Measurements from ENCODE around the gene HOXB4.

The HOXB4 gene

DNA sequence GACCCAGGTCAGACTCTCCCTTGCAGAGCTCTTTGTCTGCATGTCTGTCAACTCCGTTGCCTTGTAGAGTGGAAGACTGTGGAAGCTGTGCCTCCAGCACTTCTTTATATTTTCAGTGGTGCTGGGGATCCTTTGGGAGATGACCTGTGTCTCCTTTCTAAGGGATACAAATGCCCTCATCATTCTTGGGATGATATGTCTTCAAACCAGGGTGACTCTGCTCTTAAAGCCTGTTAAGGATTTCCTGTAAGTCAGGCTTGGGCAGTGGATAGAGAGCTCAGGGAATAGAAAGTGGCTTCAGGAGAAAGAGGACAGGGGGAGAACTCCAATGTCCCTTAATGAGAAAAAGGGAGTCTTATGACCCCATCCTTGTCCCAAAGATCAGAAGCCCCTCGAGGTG is 10.4 kb upstream of the HOXB4 start:
- no peak for DNase-seq

DNA sequence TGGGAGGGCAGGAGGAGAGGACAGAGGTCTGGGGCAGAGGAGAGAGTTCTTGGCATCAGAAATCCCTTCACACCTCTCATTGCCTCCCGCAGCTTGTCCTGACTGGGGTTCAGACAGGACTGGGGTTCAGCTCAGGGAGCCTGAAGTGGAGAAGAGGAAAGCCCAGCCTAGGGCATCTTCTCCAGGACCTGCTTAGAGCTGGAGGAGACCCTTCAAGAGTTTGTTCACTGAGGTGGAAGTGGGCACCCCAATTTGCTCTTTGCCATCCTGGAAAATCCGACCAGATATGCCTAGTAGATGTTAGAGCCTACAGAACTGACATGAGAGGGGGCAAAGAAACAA is 9.9 kb upstream of the HOXB4 start:
- DNase-seq: no peak

GRCh38 chr17:48587276-48588073 is 9.3 kb upstream of the HOXB4 start:
- no peak for DNase-seq

DNA sequence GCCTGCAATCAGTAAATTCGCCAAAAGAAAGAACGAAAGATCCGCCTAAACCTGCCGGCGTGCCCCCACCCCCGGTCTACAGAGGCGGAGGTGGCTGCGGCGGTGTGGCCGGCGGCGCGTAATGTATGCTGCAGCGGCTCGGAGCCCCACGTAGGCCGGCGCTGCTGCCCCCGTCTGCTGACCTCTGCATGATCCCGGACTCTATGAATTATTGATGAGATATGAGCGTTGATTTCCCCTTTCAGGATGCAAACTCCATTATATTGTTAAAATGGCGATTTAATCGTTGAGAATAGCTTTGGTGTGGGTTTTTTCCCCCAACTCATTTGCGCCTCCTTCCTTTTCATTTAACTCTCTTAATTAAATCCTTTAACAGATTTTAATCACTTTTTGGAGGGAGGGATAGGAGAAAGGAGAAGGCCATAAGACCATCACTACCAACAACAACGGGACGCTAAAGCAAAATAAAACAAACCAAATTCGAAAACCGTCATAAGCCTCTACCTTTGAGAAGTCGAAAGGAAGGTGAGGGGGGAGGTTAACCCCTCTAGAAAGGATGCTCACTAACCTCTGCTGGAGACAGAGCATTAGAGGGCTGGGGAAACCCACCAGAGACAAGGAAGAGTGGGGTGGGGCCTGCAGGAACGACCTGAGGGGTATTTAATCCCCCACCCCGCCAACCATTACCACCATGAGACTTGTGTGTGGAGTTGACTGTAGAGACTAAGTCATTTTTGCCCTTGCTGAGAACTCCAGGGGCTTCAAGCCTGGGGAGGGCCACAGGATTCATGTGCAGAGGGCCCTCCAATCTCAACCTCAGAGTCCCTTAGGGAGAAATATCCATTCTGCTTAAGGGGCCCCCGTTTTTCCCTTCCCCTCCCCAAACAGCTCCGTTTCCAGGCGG is 8.5 kb upstream of the HOXB4 start:
- DNase-seq: no peak

DNA sequence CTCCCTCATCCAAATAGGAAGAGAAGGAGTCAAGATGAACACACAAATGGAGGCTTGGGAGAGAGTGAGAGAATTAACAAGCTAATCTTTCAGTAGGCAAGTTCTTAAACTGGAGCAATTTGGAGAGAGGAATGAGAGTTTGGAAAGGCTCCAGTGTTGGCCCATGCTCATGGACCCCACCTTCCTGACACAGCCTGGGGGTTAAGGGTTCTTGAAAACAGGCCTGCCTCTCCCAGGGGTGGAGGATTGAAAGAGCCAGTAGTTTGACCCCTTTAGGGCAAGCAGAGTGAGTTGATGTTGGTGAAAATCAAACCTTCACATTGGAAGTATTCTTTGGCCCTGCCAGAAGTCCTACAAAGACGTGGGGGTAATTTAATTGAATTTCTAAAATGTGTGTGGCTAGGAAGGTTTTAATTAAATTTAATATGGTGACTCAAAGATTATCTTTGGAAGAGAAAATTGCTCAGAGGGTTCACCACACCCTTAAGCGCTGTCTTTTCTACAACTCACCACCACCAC is 6.1 kb upstream of the HOXB4 start:
- DNase-seq: no peak

DNA sequence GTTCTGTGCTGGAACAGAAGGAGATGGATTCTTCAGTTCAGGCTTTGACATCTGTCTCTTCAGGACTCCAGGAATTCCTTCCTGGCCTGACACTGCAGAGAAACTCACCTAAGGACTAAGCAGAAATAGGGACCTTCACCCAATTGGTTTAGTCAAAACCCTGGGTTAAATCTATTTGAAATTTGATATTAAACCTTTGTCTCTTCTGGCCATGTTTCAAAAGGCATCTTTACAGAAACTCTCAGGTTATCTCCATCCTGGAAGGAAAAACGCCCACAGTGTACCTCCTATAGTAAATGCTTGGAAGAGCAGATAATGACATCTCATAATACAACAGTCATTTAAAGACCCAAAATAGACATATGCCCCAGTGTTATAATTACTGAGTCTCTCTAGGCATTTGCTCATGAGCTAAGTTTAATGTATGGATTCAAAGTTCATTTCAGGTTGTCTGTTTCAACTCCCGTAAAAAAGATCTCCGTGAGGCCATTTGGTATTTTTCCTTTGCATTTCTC is 5.6 kb upstream of the HOXB4 start:
- no peak for DNase-seq

DNA sequence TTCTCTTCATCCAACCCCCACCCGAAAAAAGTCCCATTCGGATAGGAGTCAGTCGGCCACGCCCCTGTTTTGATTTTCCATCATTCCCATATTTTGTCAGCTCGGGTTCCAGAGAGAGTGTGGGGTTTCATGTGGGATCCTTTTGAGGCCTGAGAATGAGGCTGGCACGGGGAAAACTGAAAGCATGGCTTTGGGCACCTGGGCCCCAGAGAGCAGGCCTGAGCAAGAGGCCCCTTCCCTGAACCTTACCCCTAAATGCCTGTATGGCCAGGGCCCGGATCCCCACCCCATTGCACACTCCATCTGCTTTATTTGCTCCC is 4.6 kb upstream of the HOXB4 start:
- no peak for DNase-seq

DNA sequence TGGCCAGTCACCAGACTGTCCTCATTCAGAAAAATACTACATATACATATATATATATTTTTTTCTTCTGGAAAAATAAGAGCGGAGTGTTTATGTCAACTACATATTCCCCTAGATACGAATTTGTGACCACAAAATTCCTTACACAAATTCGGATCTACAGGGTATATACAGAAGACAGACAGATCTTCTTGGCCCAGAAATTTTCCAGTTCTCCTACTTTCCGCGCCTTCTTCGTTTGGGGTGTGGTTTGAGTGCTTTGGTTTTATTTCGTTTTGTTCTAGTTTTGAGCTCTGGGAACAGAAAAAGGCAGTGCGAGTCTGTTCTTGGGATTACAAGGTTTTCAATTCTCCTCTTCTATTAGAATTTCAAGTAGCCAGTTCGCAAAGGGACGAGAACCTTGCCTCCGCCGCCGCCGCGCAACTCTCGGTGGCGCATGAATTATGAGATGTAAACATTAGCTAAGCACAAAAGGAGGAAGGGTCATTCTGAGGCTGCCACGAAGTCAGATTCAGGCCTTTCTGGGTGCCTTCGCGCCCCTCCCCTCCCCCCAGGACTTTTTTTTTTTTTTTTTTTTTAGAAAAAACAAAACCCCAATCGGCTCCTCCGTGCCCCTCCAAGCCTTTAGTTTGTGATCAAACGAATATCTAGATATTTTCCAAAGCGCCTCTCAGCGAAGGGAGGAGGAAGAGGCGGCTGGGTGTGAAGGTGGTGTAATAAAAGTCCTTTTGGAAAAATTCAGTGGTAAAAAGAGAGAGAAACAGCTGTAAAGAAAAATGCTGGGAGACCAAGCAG is 1.8 kb upstream of the HOXB4 start:
- no peak for DNase-seq

DNA sequence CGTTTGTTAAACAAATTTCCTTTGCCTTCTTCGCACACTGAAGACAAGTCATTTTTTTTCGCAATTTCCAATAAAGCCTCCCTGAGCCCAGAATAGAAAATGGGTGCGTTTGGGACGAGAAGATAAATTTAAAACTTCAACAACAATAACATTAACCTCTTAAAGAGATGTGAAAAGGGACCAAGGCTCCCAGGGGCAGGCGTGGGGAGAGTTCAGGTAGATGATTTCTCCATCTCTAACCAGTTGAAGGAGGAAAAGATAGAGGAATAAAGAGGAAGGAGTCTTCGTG is 1.3 kb upstream of the HOXB4 start:
- DNase-seq: no peak

GRCh38 chr17:48578616-48579470 is 693 bp upstream of the HOXB4 start:
- DNase-seq: no peak

DNA sequence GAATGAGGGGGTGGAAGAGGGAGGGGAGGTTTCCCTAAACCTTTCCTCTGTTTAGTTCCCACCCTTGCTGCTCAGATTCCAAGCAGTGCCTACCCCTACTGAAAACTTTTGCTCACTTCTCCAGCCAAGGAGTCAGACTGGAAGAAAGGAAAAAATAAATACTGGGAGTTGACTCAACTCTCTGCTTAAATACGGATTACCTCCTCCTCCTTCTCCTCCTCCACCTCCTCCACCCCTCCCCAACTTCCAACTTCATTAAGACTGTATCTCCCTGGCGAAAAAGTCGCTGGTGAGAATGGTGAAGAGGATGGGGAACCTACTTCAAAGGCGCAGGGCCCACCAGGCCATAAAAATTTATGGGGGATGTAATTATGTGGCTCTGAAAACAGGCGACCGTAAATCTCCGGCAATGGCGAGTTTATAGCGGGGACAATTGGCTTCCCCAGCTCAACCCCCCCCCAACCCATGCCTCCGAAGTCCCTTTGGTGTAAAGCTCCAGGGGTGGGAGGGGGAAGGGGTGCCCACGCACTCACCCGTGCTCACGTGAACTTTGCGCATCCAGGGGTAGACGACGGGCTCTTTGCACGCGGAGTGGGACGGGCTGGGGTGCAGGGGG is 712 bp downstream of the HOXB4 start:
- no peak for DNase-seq

DNA sequence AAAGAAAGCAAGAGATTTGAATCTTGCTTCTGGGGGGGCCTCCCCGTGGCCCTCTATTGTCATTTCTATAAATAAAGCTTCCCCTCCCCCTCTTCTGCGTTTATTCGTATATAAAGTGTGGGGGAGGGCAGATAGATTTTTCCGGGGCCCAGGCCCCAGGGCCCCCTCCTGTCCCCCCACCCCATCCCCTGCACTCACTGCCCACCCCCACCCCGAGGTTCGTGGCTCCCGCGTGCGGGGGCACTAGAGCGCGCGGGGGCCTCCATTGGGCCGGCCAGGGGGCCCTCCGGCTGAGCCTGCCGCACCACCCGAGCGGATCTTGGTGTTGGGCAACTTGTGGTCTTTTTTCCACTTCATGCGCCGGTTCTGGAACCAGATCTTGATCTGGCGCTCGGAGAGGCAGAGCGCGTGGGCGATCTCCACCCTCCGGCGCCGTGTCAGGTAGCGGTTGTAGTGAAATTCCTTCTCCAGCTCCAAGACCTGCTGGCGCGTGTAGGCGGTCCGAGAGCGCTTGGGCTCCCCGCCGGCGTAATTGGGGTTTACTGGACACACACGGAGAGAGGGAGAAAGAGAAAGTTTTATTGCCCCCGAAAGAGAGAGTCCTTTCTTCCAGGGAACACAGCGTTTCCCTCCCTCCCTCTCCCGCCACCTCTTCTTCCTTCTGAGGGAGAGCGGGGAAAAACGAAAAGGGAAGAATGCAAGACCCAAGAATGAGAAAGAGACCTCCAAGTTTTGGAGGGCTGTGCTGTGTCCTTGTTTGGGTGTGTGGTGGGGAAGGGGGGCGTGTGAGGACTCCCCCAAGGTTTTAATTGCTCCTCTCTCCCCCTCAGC is 1.5 kb downstream of the HOXB4 start:
- no peak for DNase-seq

DNA sequence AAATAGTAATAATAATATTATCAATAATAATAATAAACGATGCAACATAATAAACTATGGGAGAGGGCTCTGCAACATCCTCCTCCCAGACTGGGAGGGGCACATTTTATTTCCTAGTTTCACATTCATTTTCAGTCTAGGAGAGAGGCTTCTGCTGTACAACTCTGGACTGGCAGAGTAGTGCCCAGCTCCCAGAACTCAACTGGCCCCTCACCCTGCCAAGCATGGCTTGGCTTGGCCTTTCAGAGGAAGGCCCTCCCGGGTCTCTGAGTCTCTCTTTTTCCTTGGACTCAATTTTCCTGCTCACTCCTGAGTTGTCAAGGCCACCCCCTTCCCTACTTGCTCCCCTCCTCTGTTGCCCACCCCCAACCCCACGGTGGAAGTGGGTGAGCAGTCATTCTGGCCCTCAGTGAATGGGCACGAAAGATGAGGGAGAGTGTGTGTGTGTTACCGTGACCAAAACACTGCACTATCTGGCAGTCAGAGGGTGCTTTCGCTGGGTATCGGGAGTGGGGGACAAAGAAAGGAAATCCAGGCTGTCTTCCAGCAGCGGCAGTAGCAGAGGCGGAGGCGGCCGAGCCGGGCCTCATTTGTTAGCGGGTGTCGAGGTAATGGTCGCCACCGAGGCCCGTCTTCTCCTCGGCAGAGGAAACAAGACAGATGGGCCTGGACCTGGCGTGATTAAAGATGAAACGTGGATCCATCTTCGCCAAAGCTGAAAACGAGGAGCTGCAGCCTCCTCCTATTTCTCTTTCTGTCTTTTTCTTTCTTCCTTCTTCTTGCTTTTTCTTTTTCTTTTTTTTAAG is 2.3 kb downstream of the HOXB4 start:
- DNase-seq: no peak

GRCh38 chr17:48575066-48575582 is 3.0 kb downstream of the HOXB4 start:
- DNase-seq: no peak

GRCh38 chr17:48574505-48575065 is 3.6 kb downstream of the HOXB4 start:
- DNase-seq: no peak

DNA sequence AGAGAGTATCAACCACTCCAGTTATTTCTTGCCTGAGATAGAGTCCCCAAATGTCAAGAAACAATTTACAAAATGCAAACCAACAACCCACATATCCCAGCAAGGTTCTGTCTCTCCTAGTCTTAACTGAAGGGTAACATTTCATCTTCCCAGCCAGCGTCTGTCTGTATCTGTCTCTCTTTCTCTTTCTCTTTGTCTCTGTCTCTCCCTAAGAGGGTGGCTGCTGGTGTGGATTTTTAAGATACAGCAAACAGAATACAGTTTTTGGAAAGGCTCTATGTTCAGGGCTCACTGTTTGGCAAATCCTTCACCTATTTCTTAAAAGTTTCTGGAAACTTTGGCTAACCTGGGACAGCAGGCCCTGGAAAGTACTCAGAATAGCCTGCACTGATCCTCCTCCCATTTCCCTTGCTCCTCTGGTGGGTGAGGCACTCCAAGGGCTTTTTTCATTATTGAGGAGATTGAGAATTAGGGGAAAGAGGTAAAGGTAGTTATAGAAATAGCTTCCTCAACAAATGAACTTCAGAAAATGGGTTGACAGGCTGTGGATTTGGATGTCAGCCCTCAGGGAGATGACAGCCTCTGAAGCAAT is 6.2 kb downstream of the HOXB4 start:
- no peak for DNase-seq

- no peak for DNase-seq
Observed at GRCh38 chr17:48571024-48571818, 6.9 kb downstream of the HOXB4 start.
